ENCODE data around the gene GTF2A2.

DNA sequence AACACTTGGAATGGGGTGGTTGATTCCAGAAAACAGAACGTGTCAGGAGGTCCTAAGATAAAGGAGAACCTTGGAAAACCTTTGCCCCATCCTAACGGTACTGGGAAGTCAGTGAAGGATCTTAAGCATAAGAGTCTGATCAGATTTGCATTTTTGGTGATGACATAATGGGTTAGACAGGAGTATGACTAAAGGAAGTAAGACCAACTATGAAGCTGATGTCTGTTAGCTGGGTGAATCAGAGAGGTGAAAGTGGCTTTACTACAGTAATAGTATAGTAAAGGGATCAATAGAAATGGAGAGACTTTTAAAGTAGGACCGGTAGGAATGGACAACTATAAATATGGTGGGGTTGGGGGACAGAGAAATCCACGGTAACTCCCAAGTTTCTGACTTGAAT, 12.6 kb downstream of the GTF2A2 start:
- TF ChIP-seq, protein P1, sequence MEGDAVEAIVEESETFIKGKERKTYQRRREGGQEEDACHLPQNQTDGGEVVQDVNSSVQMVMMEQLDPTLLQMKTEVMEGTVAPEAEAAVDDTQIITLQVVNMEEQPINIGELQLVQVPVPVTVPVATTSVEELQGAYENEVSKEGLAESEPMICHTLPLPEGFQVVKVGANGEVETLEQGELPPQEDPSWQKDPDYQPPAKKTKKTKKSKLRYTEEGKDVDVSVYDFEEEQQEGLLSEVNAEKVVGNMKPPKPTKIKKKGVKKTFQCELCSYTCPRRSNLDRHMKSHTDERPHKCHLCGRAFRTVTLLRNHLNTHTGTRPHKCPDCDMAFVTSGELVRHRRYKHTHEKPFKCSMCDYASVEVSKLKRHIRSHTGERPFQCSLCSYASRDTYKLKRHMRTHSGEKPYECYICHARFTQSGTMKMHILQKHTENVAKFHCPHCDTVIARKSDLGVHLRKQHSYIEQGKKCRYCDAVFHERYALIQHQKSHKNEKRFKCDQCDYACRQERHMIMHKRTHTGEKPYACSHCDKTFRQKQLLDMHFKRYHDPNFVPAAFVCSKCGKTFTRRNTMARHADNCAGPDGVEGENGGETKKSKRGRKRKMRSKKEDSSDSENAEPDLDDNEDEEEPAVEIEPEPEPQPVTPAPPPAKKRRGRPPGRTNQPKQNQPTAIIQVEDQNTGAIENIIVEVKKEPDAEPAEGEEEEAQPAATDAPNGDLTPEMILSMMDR (optimal IDR thresholded peaks at IDR 0.05 in 1 of 3, IDR thresholded peaks at IDR 0.05 in 1 of 3, conservative IDR thresholded peaks at IDR 0.05 in 1 of 3; ENCODE audit: extremely low read depth in 1 of 3, insufficient read depth in 2 of 3, low read length in 3 of 3), result no peak
- TF ChIP-seq EZH2 (IDR thresholded peaks at IDR 0.05; ENCODE audit: low read length), result no peak

Data from keratinocyte (primary cell).